ENCODE results near the gene PLD1.

PLD1 gene

DNA sequence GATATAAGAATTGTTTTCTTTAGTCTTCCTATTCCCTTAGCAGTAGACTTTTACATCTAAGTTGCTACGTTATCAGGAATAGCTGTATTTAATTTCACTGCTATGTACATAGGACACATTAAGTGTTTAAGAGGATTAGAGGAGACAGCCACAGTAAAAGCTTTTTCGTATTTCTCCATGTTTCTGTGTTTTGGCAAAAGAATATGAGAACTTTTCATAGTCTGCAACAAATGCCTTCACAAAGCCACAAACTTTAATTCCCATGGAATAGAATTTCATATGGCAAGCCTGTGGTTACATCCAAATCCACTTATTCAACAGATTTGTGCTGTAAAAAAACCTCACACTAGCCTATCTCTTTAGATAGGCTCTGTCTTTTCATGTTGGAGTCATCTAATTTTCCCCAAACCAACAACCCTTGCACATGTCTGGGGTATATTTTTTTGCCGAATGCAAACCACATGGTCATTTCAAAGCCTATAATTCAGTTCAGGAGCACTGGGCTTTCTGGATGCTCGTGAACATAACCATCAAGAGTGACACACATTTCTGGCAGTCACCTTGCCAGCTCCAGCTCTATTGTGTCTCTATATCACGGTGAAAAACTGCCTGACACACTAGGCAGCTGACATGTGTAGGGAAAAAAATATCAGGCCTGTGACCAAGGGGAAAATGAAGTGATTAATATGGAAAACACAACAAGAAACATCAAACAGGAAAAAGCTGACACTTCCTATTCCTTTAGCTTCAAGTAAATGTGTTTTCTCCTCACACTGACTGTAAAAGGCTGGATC lies 19.2 kb downstream of the PLD1 start (continued):
- TF ChIP-seq, protein P1, sequence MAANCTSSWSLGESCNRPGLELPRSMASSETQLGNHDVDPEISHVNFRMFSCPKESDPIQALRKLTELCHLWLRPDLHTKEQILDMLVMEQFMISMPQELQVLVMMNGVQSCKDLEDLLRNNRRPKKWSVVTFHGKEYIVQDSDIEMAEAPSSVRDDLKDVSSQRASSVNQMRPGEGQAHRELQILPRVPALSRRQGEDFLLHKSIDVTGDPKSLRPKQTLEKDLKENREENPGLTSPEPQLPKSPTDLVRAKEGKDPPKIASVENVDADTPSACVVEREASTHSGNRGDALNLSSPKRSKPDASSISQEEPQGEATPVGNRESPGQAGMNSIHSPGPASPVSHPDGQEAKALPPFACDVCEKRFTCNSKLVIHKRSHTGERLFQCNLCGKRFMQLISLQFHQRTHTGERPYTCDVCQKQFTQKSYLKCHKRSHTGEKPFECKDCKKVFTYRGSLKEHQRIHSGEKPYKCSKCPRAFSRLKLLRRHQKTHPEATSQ (tag by site-specific recombination; IDR thresholded peaks at IDR 0.05): no peak
- no peak for TF ChIP-seq SETDB1 (IDR thresholded peaks at IDR 0.05; ENCODE audit: insufficient read length, low read length)
- TF ChIP-seq ZNF274 (IDR thresholded peaks at IDR 0.05; ENCODE audit: low read length): no peak
- no peak for TF ChIP-seq ZNF274 (tag by site-specific recombination; IDR thresholded peaks at IDR 0.05; ENCODE audit: borderline replicate concordance)
- TF ChIP-seq, protein P2, sequence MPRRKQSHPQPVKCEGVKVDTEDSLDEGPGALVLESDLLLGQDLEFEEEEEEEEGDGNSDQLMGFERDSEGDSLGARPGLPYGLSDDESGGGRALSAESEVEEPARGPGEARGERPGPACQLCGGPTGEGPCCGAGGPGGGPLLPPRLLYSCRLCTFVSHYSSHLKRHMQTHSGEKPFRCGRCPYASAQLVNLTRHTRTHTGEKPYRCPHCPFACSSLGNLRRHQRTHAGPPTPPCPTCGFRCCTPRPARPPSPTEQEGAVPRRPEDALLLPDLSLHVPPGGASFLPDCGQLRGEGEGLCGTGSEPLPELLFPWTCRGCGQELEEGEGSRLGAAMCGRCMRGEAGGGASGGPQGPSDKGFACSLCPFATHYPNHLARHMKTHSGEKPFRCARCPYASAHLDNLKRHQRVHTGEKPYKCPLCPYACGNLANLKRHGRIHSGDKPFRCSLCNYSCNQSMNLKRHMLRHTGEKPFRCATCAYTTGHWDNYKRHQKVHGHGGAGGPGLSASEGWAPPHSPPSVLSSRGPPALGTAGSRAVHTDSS (tag by site-specific recombination; IDR thresholded peaks at IDR 0.05): no peak
- no peak for TF ChIP-seq ZNF24 (tag by site-specific recombination; IDR thresholded peaks at IDR 0.05)
- TF ChIP-seq, protein P3, sequence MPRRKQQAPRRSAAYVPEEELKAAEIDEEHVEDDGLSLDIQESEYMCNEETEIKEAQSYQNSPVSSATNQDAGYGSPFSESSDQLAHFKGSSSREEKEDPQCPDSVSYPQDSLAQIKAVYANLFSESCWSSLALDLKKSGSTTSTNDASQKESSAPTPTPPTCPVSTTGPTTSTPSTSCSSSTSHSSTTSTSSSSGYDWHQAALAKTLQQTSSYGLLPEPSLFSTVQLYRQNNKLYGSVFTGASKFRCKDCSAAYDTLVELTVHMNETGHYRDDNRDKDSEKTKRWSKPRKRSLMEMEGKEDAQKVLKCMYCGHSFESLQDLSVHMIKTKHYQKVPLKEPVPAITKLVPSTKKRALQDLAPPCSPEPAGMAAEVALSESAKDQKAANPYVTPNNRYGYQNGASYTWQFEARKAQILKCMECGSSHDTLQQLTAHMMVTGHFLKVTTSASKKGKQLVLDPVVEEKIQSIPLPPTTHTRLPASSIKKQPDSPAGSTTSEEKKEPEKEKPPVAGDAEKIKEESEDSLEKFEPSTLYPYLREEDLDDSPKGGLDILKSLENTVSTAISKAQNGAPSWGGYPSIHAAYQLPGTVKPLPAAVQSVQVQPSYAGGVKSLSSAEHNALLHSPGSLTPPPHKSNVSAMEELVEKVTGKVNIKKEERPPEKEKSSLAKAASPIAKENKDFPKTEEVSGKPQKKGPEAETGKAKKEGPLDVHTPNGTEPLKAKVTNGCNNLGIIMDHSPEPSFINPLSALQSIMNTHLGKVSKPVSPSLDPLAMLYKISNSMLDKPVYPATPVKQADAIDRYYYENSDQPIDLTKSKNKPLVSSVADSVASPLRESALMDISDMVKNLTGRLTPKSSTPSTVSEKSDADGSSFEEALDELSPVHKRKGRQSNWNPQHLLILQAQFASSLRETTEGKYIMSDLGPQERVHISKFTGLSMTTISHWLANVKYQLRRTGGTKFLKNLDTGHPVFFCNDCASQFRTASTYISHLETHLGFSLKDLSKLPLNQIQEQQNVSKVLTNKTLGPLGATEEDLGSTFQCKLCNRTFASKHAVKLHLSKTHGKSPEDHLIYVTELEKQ (tag by site-specific recombination; IDR thresholded peaks at IDR 0.05; ENCODE audit: borderline replicate concordance): peak; percentile 69
- TF ChIP-seq ZNF791 (tag by site-specific recombination; IDR thresholded peaks at IDR 0.05): no peak
- TF ChIP-seq, protein P4, sequence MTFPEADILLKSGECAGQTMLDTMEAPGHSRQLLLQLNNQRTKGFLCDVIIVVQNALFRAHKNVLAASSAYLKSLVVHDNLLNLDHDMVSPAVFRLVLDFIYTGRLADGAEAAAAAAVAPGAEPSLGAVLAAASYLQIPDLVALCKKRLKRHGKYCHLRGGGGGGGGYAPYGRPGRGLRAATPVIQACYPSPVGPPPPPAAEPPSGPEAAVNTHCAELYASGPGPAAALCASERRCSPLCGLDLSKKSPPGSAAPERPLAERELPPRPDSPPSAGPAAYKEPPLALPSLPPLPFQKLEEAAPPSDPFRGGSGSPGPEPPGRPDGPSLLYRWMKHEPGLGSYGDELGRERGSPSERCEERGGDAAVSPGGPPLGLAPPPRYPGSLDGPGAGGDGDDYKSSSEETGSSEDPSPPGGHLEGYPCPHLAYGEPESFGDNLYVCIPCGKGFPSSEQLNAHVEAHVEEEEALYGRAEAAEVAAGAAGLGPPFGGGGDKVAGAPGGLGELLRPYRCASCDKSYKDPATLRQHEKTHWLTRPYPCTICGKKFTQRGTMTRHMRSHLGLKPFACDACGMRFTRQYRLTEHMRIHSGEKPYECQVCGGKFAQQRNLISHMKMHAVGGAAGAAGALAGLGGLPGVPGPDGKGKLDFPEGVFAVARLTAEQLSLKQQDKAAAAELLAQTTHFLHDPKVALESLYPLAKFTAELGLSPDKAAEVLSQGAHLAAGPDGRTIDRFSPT (tag by site-specific recombination; IDR thresholded peaks at IDR 0.05): peak; percentile 68
- no peak for TF ChIP-seq ZNF324 (tag by site-specific recombination; IDR thresholded peaks at IDR 0.05)
- TF ChIP-seq, protein P5, sequence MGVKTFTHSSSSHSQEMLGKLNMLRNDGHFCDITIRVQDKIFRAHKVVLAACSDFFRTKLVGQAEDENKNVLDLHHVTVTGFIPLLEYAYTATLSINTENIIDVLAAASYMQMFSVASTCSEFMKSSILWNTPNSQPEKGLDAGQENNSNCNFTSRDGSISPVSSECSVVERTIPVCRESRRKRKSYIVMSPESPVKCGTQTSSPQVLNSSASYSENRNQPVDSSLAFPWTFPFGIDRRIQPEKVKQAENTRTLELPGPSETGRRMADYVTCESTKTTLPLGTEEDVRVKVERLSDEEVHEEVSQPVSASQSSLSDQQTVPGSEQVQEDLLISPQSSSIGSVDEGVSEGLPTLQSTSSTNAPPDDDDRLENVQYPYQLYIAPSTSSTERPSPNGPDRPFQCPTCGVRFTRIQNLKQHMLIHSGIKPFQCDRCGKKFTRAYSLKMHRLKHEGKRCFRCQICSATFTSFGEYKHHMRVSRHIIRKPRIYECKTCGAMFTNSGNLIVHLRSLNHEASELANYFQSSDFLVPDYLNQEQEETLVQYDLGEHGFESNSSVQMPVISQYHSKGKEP (tag by site-specific recombination; IDR thresholded peaks at IDR 0.05): peak; percentile 46; the same call in 1 of the 2 replicates
- TF ChIP-seq ZNF660 (tag by site-specific recombination; IDR thresholded peaks at IDR 0.05): no peak
- TF ChIP-seq ZFP41 (tag by site-specific recombination; IDR thresholded peaks at IDR 0.05; ENCODE audit: borderline replicate concordance): no peak
- TF ChIP-seq ZEB2 (tag by site-specific recombination; IDR thresholded peaks at IDR 0.05): peak; percentile 54; the same call in 1 of the 2 replicates
- peak; percentile 94 for TF ChIP-seq ZNF843 (tag by site-specific recombination; IDR thresholded peaks at IDR 0.05)
- TF ChIP-seq ZNF121 (tag by site-specific recombination; IDR thresholded peaks at IDR 0.05): no peak
- peak; percentile 45 for TF ChIP-seq IKZF3 (tag by site-specific recombination; IDR thresholded peaks at IDR 0.05)
- TF ChIP-seq TCF7L2 (IDR thresholded peaks at IDR 0.05; ENCODE audit: borderline replicate concordance, low read depth, low read length): no peak
- TF ChIP-seq, protein P6, sequence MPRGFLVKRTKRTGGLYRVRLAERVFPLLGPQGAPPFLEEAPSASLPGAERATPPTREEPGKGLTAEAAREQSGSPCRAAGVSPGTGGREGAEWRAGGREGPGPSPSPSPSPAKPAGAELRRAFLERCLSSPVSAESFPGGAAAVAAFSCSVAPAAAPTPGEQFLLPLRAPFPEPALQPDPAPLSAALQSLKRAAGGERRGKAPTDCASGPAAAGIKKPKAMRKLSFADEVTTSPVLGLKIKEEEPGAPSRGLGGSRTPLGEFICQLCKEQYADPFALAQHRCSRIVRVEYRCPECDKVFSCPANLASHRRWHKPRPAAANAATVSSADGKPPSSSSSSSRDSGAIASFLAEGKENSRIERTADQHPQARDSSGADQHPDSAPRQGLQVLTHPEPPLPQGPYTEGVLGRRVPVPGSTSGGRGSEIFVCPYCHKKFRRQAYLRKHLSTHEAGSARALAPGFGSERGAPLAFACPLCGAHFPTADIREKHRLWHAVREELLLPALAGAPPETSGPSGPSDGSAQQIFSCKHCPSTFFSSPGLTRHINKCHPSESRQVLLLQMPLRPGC (tag by site-specific recombination; IDR thresholded peaks at IDR 0.05): peak; percentile 78
- no peak for TF ChIP-seq REPIN1 (tag by site-specific recombination; IDR thresholded peaks at IDR 0.05; ENCODE audit: low read depth)
- TF ChIP-seq ZNF629 (tag by site-specific recombination; IDR thresholded peaks at IDR 0.05): peak; percentile 77; the same call in 1 of the 2 replicates
- no peak for TF ChIP-seq ZNF157 (tag by site-specific recombination; IDR thresholded peaks at IDR 0.05)
- no peak for TF ChIP-seq RBAK (tag by site-specific recombination; IDR thresholded peaks at IDR 0.05)
- peak; percentile 83 for TF ChIP-seq WT1 (tag by site-specific recombination; IDR thresholded peaks at IDR 0.05)
- TF ChIP-seq MZF1 (tag by site-specific recombination; IDR thresholded peaks at IDR 0.05; ENCODE audit: borderline replicate concordance): no peak; the same call in 1 of the 2 replicates
- TF ChIP-seq KLF8 (tag by site-specific recombination; IDR thresholded peaks at IDR 0.05): peak; percentile 64; the same call in 1 of the 2 replicates
- no peak for TF ChIP-seq ZNF830 (tag by site-specific recombination; IDR thresholded peaks at IDR 0.05; ENCODE audit: low read depth)
- TF ChIP-seq ZSCAN23 (tag by site-specific recombination; IDR thresholded peaks at IDR 0.05): peak; percentile 24; the same call in 1 of the 2 replicates

Measured in HEK293 (cell line).